Coronary artery (tissue), 2 donors: ENCODE results near the gene BTG4.

Experiments used
- DNase-seq: peaks from one replicate; pipeline ENCODE4 v3.0.0-alpha.2; 2017; ENCODE audit warnings: low spot score
- H3K27ac ChIP-seq, 2 donors: fragments of 200-600 bp; sonication (generic); one replicate each; pipeline ENCODE4 v1.5.1; 2016 to 2019
- H3K4me3 ChIP-seq: fragments of 200-600 bp; sonication (generic); 2 replicates; pipeline ENCODE4 v1.5.1; 2016; ENCODE audit warnings: mild to moderate bottlenecking, moderate library complexity
- CTCF ChIP-seq: fragments of 200-600 bp; sonication (generic); IDR thresholded peaks from one replicate; pipeline ENCODE4 v1.5.1; 2019; ENCODE audit warnings: antibody characterized with exemption

Gene BTG4

GRCh38 chr11:111499483-111499882 is 12.7 kb downstream of the BTG4 start:
- Histone ChIP-seq H3K27ac (no peak overlapping the region), H3K4me3 (no peak overlapping the region)
- DNase-seq, result no peak
- TF ChIP-seq CTCF, result no peak

GRCh38 chr11:111494040-111494439 is 18.1 kb downstream of the BTG4 start:
- H3K27ac ChIP-seq, result no peak overlapping the region
- no peak for DNase-seq
- H3K4me3 ChIP-seq, result no peak overlapping the region
- no peak for TF ChIP-seq CTCF

- H3K4me3 ChIP-seq, result no peak overlapping the region
- DNase-seq, result no peak
- TF ChIP-seq CTCF, result no peak
These were observed 21.7 kb downstream of the BTG4 start for GRCh38 chr11:111490496-111490895.

GRCh38 chr11:111483431-111483830 is 28.8 kb downstream of the BTG4 start:
- no peak for TF ChIP-seq CTCF
- no peak for DNase-seq

More at GRCh38 chr11:111490496-111490895, 21.7 kb downstream of the BTG4 start:
- no peak overlapping the region for H3K27ac ChIP-seq

GRCh38 chr11:111479666-111480065 is 32.5 kb downstream of the BTG4 start:
- H3K4me3 ChIP-seq, result no peak overlapping the region
- no peak for TF ChIP-seq CTCF
- H3K27ac ChIP-seq, result no peak overlapping the region
- no peak for DNase-seq

More at GRCh38 chr11:111483431-111483830, 28.8 kb downstream of the BTG4 start:
- Histone ChIP-seq H3K4me3 (no peak overlapping the region), H3K27ac (no peak overlapping the region)

GRCh38 chr11:111477898-111478297 is 34.3 kb downstream of the BTG4 start:
- TF ChIP-seq CTCF, result no peak
- no peak overlapping the region for H3K4me3 ChIP-seq
- DNase-seq, result no peak
- H3K27ac ChIP-seq, result no peak overlapping the region

GRCh38 chr11:111476956-111477355 is 35.2 kb downstream of the BTG4 start:
- Histone ChIP-seq H3K27ac (no peak overlapping the region), H3K4me3 (no peak overlapping the region)
- DNase-seq, result no peak
- TF ChIP-seq CTCF, result no peak
